ENCODE data around the gene FILIP1.

FILIP1 gene

GRCh38 chr6:75479712-75480111, 13.9 kb downstream of the FILIP1 start:
- no peak for DNase-seq (ENCODE audit: low read depth in 2 of 2)
- TF ChIP-seq CTCF (IDR thresholded peaks at IDR 0.05; ENCODE audit: low read depth, low read length), result no peak

GRCh38 chr6:75478929-75479328, 14.7 kb downstream of the FILIP1 start:
- H3K4me3 ChIP-seq (replicated peaks in 1 of 2; ENCODE audit: low read depth in 2 of 2, low read length in 2 of 2), result no peak overlapping the region
- DNase-seq (ENCODE audit: low read depth in 2 of 2), result no peak
- TF ChIP-seq CTCF (IDR thresholded peaks at IDR 0.05; ENCODE audit: low read depth, low read length), result no peak

More at GRCh38 chr6:75479712-75480111, 13.9 kb downstream of the FILIP1 start:
- H3K4me3 ChIP-seq (replicated peaks in 1 of 2; ENCODE audit: low read depth in 2 of 2, low read length in 2 of 2), result no peak overlapping the region

DNA sequence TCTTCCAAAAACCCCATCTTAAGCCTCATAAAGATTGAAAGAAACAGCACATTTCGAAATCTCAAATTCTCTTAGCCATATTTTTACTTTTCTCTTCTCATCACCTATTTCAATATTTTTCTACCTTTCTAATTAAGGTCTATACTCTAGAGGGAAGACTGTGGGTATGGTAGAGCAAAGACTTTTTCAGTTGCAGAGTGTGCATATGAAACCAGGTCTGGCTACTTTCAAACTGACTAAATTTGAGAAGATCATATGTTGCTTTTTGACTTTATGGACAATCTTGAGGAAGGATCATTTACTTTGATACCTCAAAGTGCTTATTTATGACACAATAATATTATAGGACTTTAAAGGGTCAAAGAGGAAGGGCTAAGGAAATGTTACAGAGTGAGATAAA, 20.7 kb downstream of the FILIP1 start:
- no peak for TF ChIP-seq CTCF (IDR thresholded peaks at IDR 0.05; ENCODE audit: low read depth, low read length)
- no peak overlapping the region for H3K4me3 ChIP-seq (replicated peaks in 1 of 2; ENCODE audit: low read depth in 2 of 2, low read length in 2 of 2)
- DNase-seq (ENCODE audit: low read depth in 2 of 2), result no peak

DNA sequence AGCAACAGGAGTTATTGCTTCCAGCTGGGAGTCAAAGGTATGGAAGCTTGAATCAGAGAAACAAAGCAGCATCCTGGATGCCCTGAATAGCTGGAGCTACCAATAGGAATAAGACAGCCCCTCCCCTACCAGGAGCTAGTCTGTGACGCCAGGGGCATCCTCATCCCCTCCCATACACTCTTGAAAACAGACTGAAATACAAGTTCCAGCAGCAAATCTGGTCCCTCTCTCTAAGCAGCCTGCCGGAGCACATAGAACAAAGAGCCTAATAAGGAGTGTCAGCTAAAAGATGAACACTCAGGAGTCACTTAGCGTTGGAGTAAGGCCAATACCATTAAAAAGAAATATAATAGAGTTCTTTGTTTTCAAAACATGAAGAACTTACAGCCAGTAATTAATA, 25.6 kb downstream of the FILIP1 start:
- no peak for DNase-seq (ENCODE audit: low read depth in 2 of 2)
- no peak for TF ChIP-seq CTCF (IDR thresholded peaks at IDR 0.05; ENCODE audit: low read depth, low read length)
- no peak overlapping the region for H3K4me3 ChIP-seq (replicated peaks in 1 of 2; ENCODE audit: low read depth in 2 of 2, low read length in 2 of 2)

- no peak for DNase-seq (ENCODE audit: low read depth in 2 of 2)
- H3K4me3 ChIP-seq (replicated peaks in 1 of 2; ENCODE audit: low read depth in 2 of 2, low read length in 2 of 2), result no peak overlapping the region
- no peak for TF ChIP-seq CTCF (IDR thresholded peaks at IDR 0.05; ENCODE audit: low read depth, low read length)
Observed at GRCh38 chr6:75467284-75467683, 26.3 kb downstream of the FILIP1 start.

DNA sequence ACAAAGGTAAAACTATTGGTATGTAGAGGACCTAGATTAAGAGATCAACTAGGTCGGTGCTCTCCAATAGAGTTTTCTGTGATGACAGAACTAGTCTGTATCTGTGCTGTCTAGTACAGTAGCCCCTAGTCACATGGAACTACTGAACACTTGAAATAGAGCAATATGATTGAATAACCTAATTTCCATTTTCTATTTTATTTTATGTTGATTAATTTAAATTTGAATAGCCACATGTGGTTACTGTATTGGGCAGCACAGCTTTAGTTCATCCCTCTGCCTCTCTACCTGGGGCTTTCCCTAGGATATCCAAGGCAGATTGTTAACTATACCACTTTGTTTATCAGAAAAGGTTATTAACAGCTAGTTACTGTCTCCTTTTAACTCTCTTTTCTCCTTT, 27.0 kb downstream of the FILIP1 start:
- DNase-seq (ENCODE audit: low read depth in 2 of 2), result no peak
- H3K4me3 ChIP-seq (replicated peaks in 1 of 2; ENCODE audit: low read depth in 2 of 2, low read length in 2 of 2), result no peak overlapping the region
- TF ChIP-seq CTCF (IDR thresholded peaks at IDR 0.05; ENCODE audit: low read depth, low read length), result no peak

DNA sequence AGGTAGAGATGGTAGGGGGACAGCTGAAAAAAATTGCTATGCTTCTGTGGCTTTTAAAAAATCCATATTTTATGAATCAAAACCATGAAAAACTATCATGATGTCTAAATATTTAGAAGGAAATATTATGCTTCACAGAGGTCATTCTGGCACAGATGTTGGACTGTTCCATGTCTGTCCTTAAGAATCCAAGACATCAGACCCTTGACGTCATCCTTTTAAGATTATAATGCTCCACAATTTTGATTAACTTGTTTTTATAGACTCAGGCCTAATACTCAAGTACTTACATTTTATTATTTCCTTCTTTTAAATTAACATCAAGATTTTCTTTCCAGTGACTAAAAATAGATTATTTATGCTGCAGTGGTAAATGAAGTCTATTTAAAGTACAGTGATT, 29.7 kb downstream of the FILIP1 start:
- no peak for TF ChIP-seq CTCF (IDR thresholded peaks at IDR 0.05; ENCODE audit: low read depth, low read length)
- H3K4me3 ChIP-seq (replicated peaks in 1 of 2; ENCODE audit: low read depth in 2 of 2, low read length in 2 of 2), result no peak overlapping the region
- no peak for DNase-seq (ENCODE audit: low read depth in 2 of 2)

Data from cardiac fibroblast (primary cell).